B cell (primary cell): ENCODE data around the gene CD55. TPM values are rescaled to one million over a fixed set of nuclear protein-coding genes. Genes with fewer than 3 reads are reported as not detected.

Experiments
- ATAC-seq: fragments of 200-7000 bp; cut with Tn5 transposase; one replicate; pipeline ENCODE4 v1.10.0; 2021; ENCODE audit warnings: low read depth, mild to moderate bottlenecking, moderate number of reproducible peaks, moderate library complexity
- CTCF ChIA-PET: fragments of 350-600 bp; sonication (Branson Sonifier 250); formaldehyde crosslinking; loops from one replicate; lab custom pipeline; 2021; ENCODE audit warnings: antibody characterized with exemption, inconsistent platforms; lab: Charles Lee
- POLR2A ChIA-PET: fragments of 350-600 bp; sonication (Branson Sonifier 250); formaldehyde crosslinking; loops from one replicate; lab custom pipeline; 2021; ENCODE audit warnings: antibody characterized with exemption; lab: Charles Lee
- DNase-seq: peaks from one replicate; pipeline ENCODE4 v3.0.0; 2013
- H2AFZ ChIP-seq: 2 replicates; pipeline ENCODE4 v1.6.1; 2012; ENCODE audit warnings: mild to moderate bottlenecking, low read depth, low read length; ENCODE audit not compliant: insufficient read depth, poor library complexity, severe bottlenecking
- H3K27ac ChIP-seq, 2 donors: 1 replicate in 1 of 2; 2 replicates in 1 of 2; pipeline ENCODE4 v1.5.1; 2012 to 2013; ENCODE audit warnings: low read length in 2 of 2, mild to moderate bottlenecking in 2 of 2, moderate library complexity in 1 of 2
- H3K27me3 ChIP-seq, 4 experiments: fragments of 200-600 bp in 1 of 4; sonication (generic) in 1 of 4; replicated peaks in 1 of 4; 1 replicate in 2 of 4; 2 replicates in 2 of 4; pipeline versions ENCODE4 v1.6.1 to v1.7.0; 2013 to 2016; ENCODE audit warnings: low read length in 3 of 4, mild to moderate bottlenecking in 2 of 4, mixed read lengths in 1 of 4, moderate library complexity in 1 of 4; ENCODE audit not compliant: insufficient read depth in 4 of 4, control insufficient read depth in 3 of 4; ENCODE audit errors: control extremely low read depth in 1 of 4
- H3K36me3 ChIP-seq, 2 experiments: replicated peaks in 1 of 2; 1 replicate in 1 of 2; 2 replicates in 1 of 2; pipeline versions ENCODE4 v1.6.1 to v1.7.1; 2013; ENCODE audit warnings: low read length in 1 of 2; ENCODE audit not compliant: insufficient read depth in 2 of 2, control insufficient read depth in 1 of 2; ENCODE audit errors: control extremely low read depth in 1 of 2, extremely low read depth in 1 of 2
- H3K4me1 ChIP-seq, 2 donors: fragments of 200-600 bp in 1 of 2; sonication (generic) in 1 of 2; 1 replicate in 1 of 2; 2 replicates in 1 of 2; pipeline versions ENCODE4 v1.5.1 to v1.6.1; 2013 to 2017; ENCODE audit warnings: low read length in 2 of 2; ENCODE audit not compliant: control insufficient read depth in 2 of 2, insufficient read depth in 2 of 2
- H3K4me2 ChIP-seq: replicated peaks from 2 replicates; pipeline ENCODE3; 2012; ENCODE audit warnings: mild to moderate bottlenecking, low read depth, low read length; ENCODE audit not compliant: poor library complexity, severe bottlenecking
- H3K4me3 ChIP-seq, 5 experiments: fragments of 200-600 bp in 1 of 5; sonication (generic) in 1 of 5; 1 replicate in 3 of 5; 2 replicates in 2 of 5; pipeline versions ENCODE4 v1.5.1 to v1.7.0; 2011 to 2016; ENCODE audit warnings: low read length in 4 of 5, mild to moderate bottlenecking in 4 of 5, low read depth in 2 of 5, control low read depth in 1 of 5, moderate library complexity in 1 of 5; ENCODE audit not compliant: insufficient read depth in 1 of 5; ENCODE audit errors: control extremely low read depth in 1 of 5, extremely low read depth in 1 of 5
- H3K79me2 ChIP-seq: fragments of 200-600 bp; sonication (generic); one replicate; pipeline ENCODE4 v1.6.0; 2016; ENCODE audit warnings: low read length; ENCODE audit not compliant: control insufficient read depth, insufficient read depth
- H3K9ac ChIP-seq: fragments of 200-600 bp; sonication (generic); 2 replicates; pipeline ENCODE4 v1.6.1; 2017; ENCODE audit warnings: mild to moderate bottlenecking, low read length, moderate library complexity
- H3K9me3 ChIP-seq, 3 donors: one replicate each; pipeline versions ENCODE4 v1.6.1 to v1.7.1; 2013; ENCODE audit warnings: low read length in 2 of 3; ENCODE audit not compliant: control insufficient read depth in 2 of 3, insufficient read depth in 1 of 3; ENCODE audit errors: control extremely low read depth in 1 of 3
- H4K20me1 ChIP-seq: 2 replicates; pipeline ENCODE4 v1.6.0; 2012; ENCODE audit warnings: mild to moderate bottlenecking, low read length; ENCODE audit not compliant: insufficient read depth, control insufficient read depth, poor library complexity, severe bottlenecking
- H3K27ac Mint-ChIP-seq: one replicate; pipeline ENCODE4 v1.8.0; 2021; ENCODE audit warnings: mixed read lengths
- H3K27me3 Mint-ChIP-seq: one replicate; pipeline ENCODE4 v1.8.0; 2021; ENCODE audit warnings: mixed read lengths
- H3K4me1 Mint-ChIP-seq: one replicate; pipeline ENCODE4 v1.8.0; 2021; ENCODE audit warnings: mixed read lengths
- H3K4me3 Mint-ChIP-seq: one replicate; pipeline ENCODE4 v1.8.0; 2021; ENCODE audit warnings: mixed read lengths
- H3K9me3 Mint-ChIP-seq: one replicate; pipeline ENCODE4 v1.8.0; 2022; ENCODE audit warnings: mixed read lengths; ENCODE audit not compliant: insufficient read depth
- EZH2 ChIP-seq: IDR thresholded peaks from 2 replicates; pipeline ENCODE4 v1.6.1; 2012; ENCODE audit warnings: borderline replicate concordance, low read depth, mild to moderate bottlenecking, moderate library complexity, low read length; ENCODE audit not compliant: insufficient read depth, poor library complexity, severe bottlenecking
- WGBS: methylation state at CpG from one replicate; pipeline ENCODE4 v1.1.5; 2013; ENCODE audit warnings: missing lambda C conversion rate; ENCODE audit not compliant: insufficient coverage; 5-methylcytosine and 5-hydroxymethylcytosine counted together
- intact Hi-C: fragments of 100-400 bp; cut with micrococcal nuclease; formaldehyde crosslinking; loops from one replicate; pipeline ENCODE4 v1.10.0; 2022
- polyA plus RNA-seq: library from polyadenylated mRNA; depleted of rRNA; stranded (reverse); fragments of >200 nt; gene quantifications from 2 replicates; pipeline ENCODE4 v1.2.3, GENCODE V29; 2012
- total RNA-seq, 2 donors: library from RNA; stranded (reverse); fragments of 120-200 nt in 1 of 2; gene quantifications; 1 replicate in 1 of 2; 2 replicates in 1 of 2; pipeline versions ENCODE4 v1.2.3 to v1.2.4, GENCODE V29; 2013 to 2022
- TF ChIP-seq, protein P1 (sequence below): fragments of 200-600 bp; IDR thresholded peaks from one replicate; pipeline ENCODE4 v1.8.0; 2022; ENCODE audit warnings: antibody characterized with exemption, mild to moderate bottlenecking

The CD55 gene
- total and polyA plus RNA-seq, 2 donors (not counting 1 experiment from before 2014, with no cell fraction given) = 98.3 to 239 TPM

DNA sequence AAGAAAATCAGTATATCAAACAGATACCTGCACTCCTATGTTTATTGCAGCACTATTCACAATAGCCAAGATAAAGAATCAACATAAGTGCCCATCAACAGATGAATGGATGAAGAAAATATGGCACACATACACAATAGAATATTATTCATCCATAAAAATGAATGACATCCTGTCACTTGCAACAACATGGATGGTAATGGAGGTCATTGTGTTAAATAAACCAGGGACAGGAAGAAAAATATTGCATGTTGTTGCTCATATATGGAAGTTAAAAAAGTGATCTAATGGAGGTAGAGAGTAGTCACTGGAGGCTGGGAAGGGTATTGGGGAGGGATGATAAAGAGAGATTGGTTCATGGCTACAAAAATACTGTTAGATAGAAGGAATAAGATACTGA is 67.2 kb downstream of the CD55 start:
- H3K4me2 ChIP-seq = no peak overlapping the region
- CTCF ChIA-PET = no interaction called here
- H3K4me1 ChIP-seq = no peaks in the 10 kb centered on the region
- no peak overlapping the region for H3K9ac ChIP-seq
- no peaks in the 10 kb centered on the region for H3K4me1 Mint-ChIP-seq
- H2AFZ ChIP-seq = no peak overlapping the region
- no peaks in the 10 kb centered on the region for H3K9me3 Mint-ChIP-seq
- H3K27me3 ChIP-seq = no peaks in the 10 kb centered on the region
- no peak overlapping the region for H3K27ac ChIP-seq
- no peaks in the 10 kb centered on the region for H3K36me3 ChIP-seq
- H3K4me3 ChIP-seq = no peak overlapping the region
- H3K27ac Mint-ChIP-seq = no peak overlapping the region
- ATAC-seq = no peak
- H3K27me3 Mint-ChIP-seq = no peaks in the 10 kb centered on the region
- POLR2A ChIA-PET = no interaction called here
- no peak for TF ChIP-seq EZH2
- H3K79me2 ChIP-seq = no peaks in the 10 kb centered on the region
- intact Hi-C loops = no loop called here
- H3K4me3 Mint-ChIP-seq = no peak overlapping the region
- no peak for DNase-seq
- peaks cover 0 to 5% (median 3%) of the 10 kb centered on the region in 3 donors for H3K9me3 ChIP-seq
- no peaks in the 10 kb centered on the region for H4K20me1 ChIP-seq

DNA sequence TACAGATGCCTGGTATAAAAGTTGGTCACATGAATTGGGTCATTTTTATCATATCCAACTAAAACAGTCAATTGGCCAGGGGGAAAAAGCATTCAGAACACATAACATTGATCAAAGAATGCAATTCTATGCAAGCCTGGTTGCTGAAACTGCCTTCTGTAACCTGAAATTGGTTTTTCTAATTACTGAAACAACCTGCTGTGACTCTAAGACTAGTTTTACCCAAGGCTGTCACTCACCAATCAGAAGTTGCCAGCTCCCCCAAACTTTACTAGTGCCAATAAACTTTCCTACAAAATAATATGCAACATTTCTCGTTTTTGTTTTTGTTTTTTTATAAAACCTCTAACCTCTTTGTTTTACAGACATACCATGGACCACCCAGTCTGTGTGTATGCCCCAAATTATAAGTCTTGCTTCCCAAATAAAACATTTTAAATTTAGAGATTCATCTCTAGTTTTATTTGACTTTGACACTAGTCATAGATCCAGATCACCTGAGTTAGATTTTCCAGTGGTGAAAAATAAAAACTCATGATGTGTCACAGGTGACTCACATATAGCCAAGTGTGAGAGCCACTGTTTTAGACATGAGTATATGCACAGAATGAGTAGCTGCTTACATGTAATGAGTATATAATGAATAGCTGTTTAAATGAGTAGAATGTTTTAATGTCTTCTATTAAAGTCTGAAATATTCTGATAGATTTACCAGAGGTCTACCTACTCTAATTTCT is 68.4 kb downstream of the CD55 start:
- Histone ChIP-seq H3K4me3 (no peak overlapping the region), H3K4me1 (no peaks in the 10 kb centered on the region), H3K9me3 (peaks cover 0 to 5% (median 1%) of the 10 kb centered on the region in 3 donors), H3K36me3 (no peaks in the 10 kb centered on the region), H2AFZ (no peak overlapping the region), H3K27ac (no peak overlapping the region), H3K9ac (no peak overlapping the region), H3K79me2 (no peaks in the 10 kb centered on the region), H4K20me1 (no peaks in the 10 kb centered on the region), H3K27me3 (no peaks in the 10 kb centered on the region), H3K4me2 (no peak overlapping the region)
- Mint-ChIP-seq H3K27me3 (no peaks in the 10 kb centered on the region), H3K27ac (no peak overlapping the region), H3K4me3 (no peak overlapping the region), H3K9me3 (no peaks in the 10 kb centered on the region), H3K4me1 (no peaks in the 10 kb centered on the region)
- intact Hi-C loops = no loop called here
- CTCF ChIA-PET = interaction anchor here (1.0 kb wide), 1 partner anchor 12 kb away, joined by 3 read pairs; no protein-coding TSS in a partner anchor
- WGBS = no CpG with 5 or more reads among the region's 1 CpG
- DNase-seq (no peak), ATAC-seq (no peak)
- POLR2A ChIA-PET = no interaction called here
- TF ChIP-seq, protein P1, sequence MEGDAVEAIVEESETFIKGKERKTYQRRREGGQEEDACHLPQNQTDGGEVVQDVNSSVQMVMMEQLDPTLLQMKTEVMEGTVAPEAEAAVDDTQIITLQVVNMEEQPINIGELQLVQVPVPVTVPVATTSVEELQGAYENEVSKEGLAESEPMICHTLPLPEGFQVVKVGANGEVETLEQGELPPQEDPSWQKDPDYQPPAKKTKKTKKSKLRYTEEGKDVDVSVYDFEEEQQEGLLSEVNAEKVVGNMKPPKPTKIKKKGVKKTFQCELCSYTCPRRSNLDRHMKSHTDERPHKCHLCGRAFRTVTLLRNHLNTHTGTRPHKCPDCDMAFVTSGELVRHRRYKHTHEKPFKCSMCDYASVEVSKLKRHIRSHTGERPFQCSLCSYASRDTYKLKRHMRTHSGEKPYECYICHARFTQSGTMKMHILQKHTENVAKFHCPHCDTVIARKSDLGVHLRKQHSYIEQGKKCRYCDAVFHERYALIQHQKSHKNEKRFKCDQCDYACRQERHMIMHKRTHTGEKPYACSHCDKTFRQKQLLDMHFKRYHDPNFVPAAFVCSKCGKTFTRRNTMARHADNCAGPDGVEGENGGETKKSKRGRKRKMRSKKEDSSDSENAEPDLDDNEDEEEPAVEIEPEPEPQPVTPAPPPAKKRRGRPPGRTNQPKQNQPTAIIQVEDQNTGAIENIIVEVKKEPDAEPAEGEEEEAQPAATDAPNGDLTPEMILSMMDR = no peak
- TF ChIP-seq EZH2 = no peak
